ENCODE measurements around the gene TTC7B.

The TTC7B gene

GRCh38 chr14:90726656-90727055, 89.6 kb downstream of the TTC7B start:
- Histone ChIP-seq H3K27ac (no peak overlapping the region), H3K4me3 (ENCODE audit: low read depth, low read length) (no peak overlapping the region), H3K4me1 (peaks cover 6% of the 10 kb centered on the region), H3K9ac (no peak overlapping the region), H3K4me2 (ENCODE audit: low read length) (no peak overlapping the region), H3K36me3 (ENCODE audit: control insufficient read depth, insufficient read depth, low read length) (no peaks in the 10 kb centered on the region), H3K27me3 (ENCODE audit: control insufficient read depth, insufficient read depth, low read length) (no peaks in the 10 kb centered on the region), H3K9me3 (ENCODE audit: control insufficient read depth, low read length) (no peaks in the 10 kb centered on the region), H3K79me2 (peaks cover 3% of the 10 kb centered on the region), H2AFZ (peak overlapping the region; percentile 66)
- TF ChIP-seq, protein P1, sequence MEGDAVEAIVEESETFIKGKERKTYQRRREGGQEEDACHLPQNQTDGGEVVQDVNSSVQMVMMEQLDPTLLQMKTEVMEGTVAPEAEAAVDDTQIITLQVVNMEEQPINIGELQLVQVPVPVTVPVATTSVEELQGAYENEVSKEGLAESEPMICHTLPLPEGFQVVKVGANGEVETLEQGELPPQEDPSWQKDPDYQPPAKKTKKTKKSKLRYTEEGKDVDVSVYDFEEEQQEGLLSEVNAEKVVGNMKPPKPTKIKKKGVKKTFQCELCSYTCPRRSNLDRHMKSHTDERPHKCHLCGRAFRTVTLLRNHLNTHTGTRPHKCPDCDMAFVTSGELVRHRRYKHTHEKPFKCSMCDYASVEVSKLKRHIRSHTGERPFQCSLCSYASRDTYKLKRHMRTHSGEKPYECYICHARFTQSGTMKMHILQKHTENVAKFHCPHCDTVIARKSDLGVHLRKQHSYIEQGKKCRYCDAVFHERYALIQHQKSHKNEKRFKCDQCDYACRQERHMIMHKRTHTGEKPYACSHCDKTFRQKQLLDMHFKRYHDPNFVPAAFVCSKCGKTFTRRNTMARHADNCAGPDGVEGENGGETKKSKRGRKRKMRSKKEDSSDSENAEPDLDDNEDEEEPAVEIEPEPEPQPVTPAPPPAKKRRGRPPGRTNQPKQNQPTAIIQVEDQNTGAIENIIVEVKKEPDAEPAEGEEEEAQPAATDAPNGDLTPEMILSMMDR (IDR thresholded peaks at IDR 0.05), result peak; percentile 54

DNA sequence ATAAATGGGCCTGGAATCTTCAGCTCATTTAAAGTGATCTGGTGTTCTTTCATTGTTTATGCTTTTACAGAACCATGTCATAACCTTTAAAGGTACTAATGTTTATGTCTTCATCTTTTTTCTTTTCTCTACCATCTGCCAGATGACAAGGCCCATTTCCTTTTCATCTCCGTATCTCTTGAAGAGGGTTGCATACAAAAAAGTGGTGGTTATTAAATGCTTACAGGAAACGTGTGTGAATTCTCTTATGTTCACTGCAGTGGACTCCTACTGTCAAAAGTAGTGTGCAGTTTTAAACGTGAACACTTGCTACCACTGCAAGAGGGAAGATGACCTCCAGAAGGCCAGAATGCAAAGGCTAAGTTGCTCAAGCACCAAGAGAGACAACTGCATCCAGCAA, 91.4 kb downstream of the TTC7B start:
- Histone ChIP-seq H3K79me2 (peaks cover 3% of the 10 kb centered on the region), H3K4me3 (ENCODE audit: low read depth, low read length) (no peak overlapping the region), H3K36me3 (ENCODE audit: control insufficient read depth, insufficient read depth, low read length) (no peaks in the 10 kb centered on the region), H3K27me3 (ENCODE audit: control insufficient read depth, insufficient read depth, low read length) (no peaks in the 10 kb centered on the region), H2AFZ (no peak overlapping the region), H3K27ac (no peak overlapping the region), H3K4me2 (ENCODE audit: low read length) (no peak overlapping the region), H3K9me3 (ENCODE audit: control insufficient read depth, low read length) (no peaks in the 10 kb centered on the region), H3K9ac (no peak overlapping the region), H3K4me1 (peaks cover 8% of the 10 kb centered on the region)
- TF ChIP-seq, protein P1 (IDR thresholded peaks at IDR 0.05), result no peak

DNA sequence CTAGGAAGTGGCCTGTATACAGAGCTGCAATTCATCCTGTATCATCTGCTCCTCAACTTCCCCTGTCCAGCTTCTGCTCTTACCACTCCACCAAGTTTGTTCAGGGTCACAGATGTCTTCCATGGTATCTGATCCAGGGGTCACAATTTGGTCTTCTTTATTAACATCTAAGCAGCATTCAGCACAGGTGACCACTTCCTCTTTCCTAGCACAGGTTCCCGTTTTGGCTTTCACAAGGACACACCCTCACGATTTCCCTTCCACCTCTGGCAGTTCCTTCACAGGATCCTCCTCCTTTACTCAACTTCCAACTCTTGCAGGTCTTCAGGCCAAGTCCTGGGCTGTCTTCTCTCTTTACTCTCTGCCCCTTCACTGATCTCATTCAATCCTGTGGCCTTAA, 93.6 kb downstream of the TTC7B start:
- H3K27me3 ChIP-seq (ENCODE audit: control insufficient read depth, insufficient read depth, low read length), result no peaks in the 10 kb centered on the region
- no peaks in the 10 kb centered on the region for H3K9me3 ChIP-seq (ENCODE audit: control insufficient read depth, low read length)
- no peaks in the 10 kb centered on the region for H3K36me3 ChIP-seq (ENCODE audit: control insufficient read depth, insufficient read depth, low read length)
- H2AFZ ChIP-seq, result no peak overlapping the region
- H3K27ac ChIP-seq, result no peak overlapping the region
- peaks cover 8% of the 10 kb centered on the region for H3K4me1 ChIP-seq
- H3K79me2 ChIP-seq, result peaks cover 3% of the 10 kb centered on the region
- TF ChIP-seq, protein P1 (IDR thresholded peaks at IDR 0.05), result no peak
- no peak overlapping the region for H3K4me2 ChIP-seq (ENCODE audit: low read length)
- H3K9ac ChIP-seq, result no peak overlapping the region
- H3K4me3 ChIP-seq (ENCODE audit: low read depth, low read length), result no peak overlapping the region

- Histone ChIP-seq H3K4me1 (peaks cover 9% of the 10 kb centered on the region), H3K9ac (no peak overlapping the region), H3K4me2 (ENCODE audit: low read length) (no peak overlapping the region), H3K4me3 (ENCODE audit: low read depth, low read length) (no peak overlapping the region), H3K27ac (no peak overlapping the region), H3K79me2 (peaks cover 3% of the 10 kb centered on the region), H3K36me3 (ENCODE audit: control insufficient read depth, insufficient read depth, low read length) (no peaks in the 10 kb centered on the region), H3K9me3 (ENCODE audit: control insufficient read depth, low read length) (no peaks in the 10 kb centered on the region), H3K27me3 (ENCODE audit: control insufficient read depth, insufficient read depth, low read length) (no peaks in the 10 kb centered on the region), H2AFZ (no peak overlapping the region)
- TF ChIP-seq, protein P1 (IDR thresholded peaks at IDR 0.05), result no peak
Measured at GRCh38 chr14:90721619-90722305, 94.5 kb downstream of the TTC7B start.

DNA sequence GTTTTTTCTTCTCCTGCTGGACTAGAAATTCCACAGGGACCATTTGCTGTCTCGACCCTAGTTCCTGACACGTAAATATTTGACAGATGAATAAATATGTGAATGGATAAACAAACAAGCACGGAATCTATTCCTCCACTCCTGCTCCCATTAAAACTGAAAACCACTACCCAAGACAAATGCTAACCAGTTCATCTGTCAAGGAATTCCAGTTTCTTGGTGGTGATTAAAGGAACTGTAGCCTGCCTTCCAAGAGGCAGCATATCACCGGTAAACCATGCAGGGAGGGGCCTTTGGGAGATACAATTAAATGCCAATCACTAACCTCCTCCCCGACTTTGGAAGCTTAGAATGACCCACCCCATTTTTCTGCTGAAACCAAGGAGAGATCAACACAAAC, 95.4 kb downstream of the TTC7B start:
- Histone ChIP-seq H3K27me3 (ENCODE audit: control insufficient read depth, insufficient read depth, low read length) (no peaks in the 10 kb centered on the region), H3K36me3 (ENCODE audit: control insufficient read depth, insufficient read depth, low read length) (no peaks in the 10 kb centered on the region), H3K9me3 (ENCODE audit: control insufficient read depth, low read length) (no peaks in the 10 kb centered on the region), H3K4me1 (peaks cover 12% of the 10 kb centered on the region), H3K4me3 (ENCODE audit: low read depth, low read length) (no peak overlapping the region), H2AFZ (no peak overlapping the region), H3K79me2 (peaks cover 4% of the 10 kb centered on the region), H3K4me2 (ENCODE audit: low read length) (no peak overlapping the region), H3K9ac (no peak overlapping the region), H3K27ac (no peak overlapping the region)
- TF ChIP-seq, protein P1 (IDR thresholded peaks at IDR 0.05), result no peak

Measured in parathyroid adenoma (tissue), 2 donors.